ENCODE measurements around the gene EXO1.

DNA sequence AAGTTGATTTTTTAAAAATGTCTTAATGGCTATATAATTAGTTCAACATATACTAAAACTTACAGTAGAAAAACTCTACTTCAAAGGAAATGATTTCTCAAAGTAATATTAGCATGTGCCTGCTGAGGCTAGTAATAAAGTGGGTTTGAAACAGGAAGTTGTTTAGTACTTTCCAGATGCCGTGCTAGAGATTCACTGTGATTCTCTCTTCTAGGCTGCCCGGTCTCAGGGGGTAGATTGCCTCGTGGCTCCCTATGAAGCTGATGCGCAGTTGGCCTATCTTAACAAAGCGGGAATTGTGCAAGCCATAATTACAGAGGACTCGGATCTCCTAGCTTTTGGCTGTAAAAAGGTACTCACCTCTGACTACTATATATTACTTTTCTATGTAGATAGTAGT, 9.1 kb downstream of the EXO1 start:
- TF ChIP-seq GATA2 (IDR thresholded peaks at IDR 0.05; ENCODE audit: low read depth, low read length) (no peak), GATA3 (IDR thresholded peaks at IDR 0.05; ENCODE audit: low read depth, low read length) (no peak)
